Thoracic aorta (tissue), 2 donors: ENCODE data around the gene RPN2. TPM values are rescaled to one million over a fixed set of nuclear protein-coding genes. Genes with fewer than 3 reads are reported as not detected.
A peak's percentile ranks its signal among the peaks of the same experiment; 100 is the strongest.

Source experiments
- ATAC-seq: fragments of 150-250 bp; one replicate; pipeline ENCODE4 v1.8.0; 2017; ENCODE audit warnings: low read depth; ENCODE audit not compliant: insufficient number of reproducible peaks, low FRiP score
- DNase-seq: peaks from one replicate; pipeline ENCODE4 v3.0.0-alpha.2; 2020; ENCODE audit warnings: low spot score
- H3K27ac ChIP-seq, 2 donors: fragments of 200-600 bp; sonication (generic); 1 replicate in 1 of 2; 2 replicates in 1 of 2; pipeline ENCODE4 v1.5.1; 2016; ENCODE audit warnings: mild to moderate bottlenecking in 2 of 2, moderate library complexity in 2 of 2
- H3K27me3 ChIP-seq: fragments of 200-600 bp; sonication (generic); replicated peaks from 2 replicates; pipeline ENCODE4 v1.6.0; 2016; ENCODE audit warnings: mild to moderate bottlenecking; ENCODE audit not compliant: insufficient read depth
- H3K36me3 ChIP-seq: fragments of 200-600 bp; sonication (generic); one replicate; pipeline ENCODE4 v1.5.1; 2016
- H3K4me1 ChIP-seq, 2 donors: fragments of 200-600 bp; sonication (generic); 1 replicate in 1 of 2; 2 replicates in 1 of 2; pipeline versions ENCODE4 v1.5.1 to v1.6.0; 2016; ENCODE audit warnings: low read depth in 2 of 2, mild to moderate bottlenecking in 1 of 2; ENCODE audit not compliant: control insufficient read depth in 1 of 2
- H3K4me3 ChIP-seq: fragments of 200-600 bp; sonication (generic); 2 replicates; pipeline ENCODE4 v1.5.1; 2016; ENCODE audit warnings: mild to moderate bottlenecking
- H3K9me3 ChIP-seq: fragments of 200-600 bp; sonication (generic); 2 replicates; pipeline ENCODE4 v1.5.1; 2016
- CTCF ChIP-seq: fragments of 200-600 bp; sonication (generic); IDR thresholded peaks from one replicate; pipeline ENCODE4 v1.5.1; 2019; ENCODE audit warnings: antibody characterized with exemption
- total RNA-seq, 2 donors: library from RNA; depleted of rRNA; stranded (reverse); fragments of >200 nt; gene quantifications; one replicate each; pipeline versions ENCODE4 v1.1.0 to v1.2.3, GENCODE V29; 2016

RPN2 gene
- total RNA-seq, 2 donors from 2014 or later = 128 to 156 TPM

DNA sequence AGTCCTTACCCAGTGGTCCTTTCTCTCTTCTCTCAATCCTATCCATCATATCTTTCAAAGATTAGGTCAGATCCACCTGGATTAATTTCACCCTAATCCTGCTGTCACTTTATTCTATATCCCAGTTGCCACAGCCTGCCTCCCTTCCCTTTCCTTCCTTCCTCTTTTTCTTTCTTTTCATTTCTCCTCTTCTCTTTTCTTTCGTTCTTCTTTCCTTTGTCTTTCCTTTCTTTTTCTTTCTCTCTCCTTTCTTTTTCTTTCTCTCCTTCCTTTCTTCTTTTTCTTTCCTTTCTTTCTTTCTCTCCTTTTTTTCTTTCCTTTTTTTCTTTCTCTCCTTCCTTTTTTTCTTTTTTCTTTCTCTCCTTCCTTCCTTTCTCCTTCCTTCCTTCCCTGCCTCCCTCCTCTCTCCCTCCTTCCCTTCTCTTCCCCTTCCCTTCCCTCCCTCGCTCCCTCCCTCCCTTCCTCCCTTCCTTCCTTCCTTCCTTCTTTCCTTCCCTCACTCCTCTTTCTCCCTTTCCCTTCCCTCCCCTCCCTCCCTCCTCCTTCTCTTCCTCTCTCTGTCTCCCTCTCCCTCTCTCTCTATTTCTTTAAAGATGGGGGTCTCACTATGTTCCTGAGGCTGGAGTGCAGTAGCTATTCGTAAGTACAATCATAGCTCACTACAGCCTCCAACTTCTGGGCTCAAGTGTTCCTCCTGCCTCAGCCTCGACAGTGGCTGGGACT, 15.1 kb upstream of the RPN2 start:
- no peak for TF ChIP-seq CTCF
- ATAC-seq = no peak
- H3K4me3 ChIP-seq = no peak overlapping the region
- no peaks in the 10 kb centered on the region for H3K4me1 ChIP-seq
- no peaks in the 10 kb centered on the region for H3K27me3 ChIP-seq
- H3K9me3 ChIP-seq = no peaks in the 10 kb centered on the region
- H3K27ac ChIP-seq = no peak overlapping the region
- no peaks in the 10 kb centered on the region for H3K36me3 ChIP-seq
- no peak for DNase-seq

GRCh38 chr20:37165031-37165430, 14.1 kb upstream of the RPN2 start:
- TF ChIP-seq CTCF = no peak
- no peak for DNase-seq
- ATAC-seq = no peak

DNA sequence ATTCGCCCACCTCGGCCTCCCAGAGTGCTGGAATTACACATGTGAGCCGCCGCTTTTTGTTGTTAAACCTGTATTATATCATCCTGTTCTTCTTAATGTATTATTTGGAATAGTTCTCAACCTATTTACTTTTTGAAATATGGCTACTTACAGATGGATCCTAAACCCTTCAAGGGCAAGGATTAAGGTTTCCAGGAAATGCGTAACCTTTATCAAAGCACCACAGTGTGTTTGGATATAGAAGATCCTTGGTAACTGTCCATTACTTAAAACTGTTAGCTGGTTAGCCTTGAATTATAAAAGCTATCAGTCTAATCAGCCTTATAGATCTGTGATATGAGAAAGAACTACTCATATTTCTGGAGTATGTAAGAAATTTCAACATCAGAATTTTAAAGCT, 12.3 kb upstream of the RPN2 start:
- Histone ChIP-seq H3K27ac (no peak overlapping the region), H3K9me3 (no peaks in the 10 kb centered on the region), H3K4me1 (no peaks in the 10 kb centered on the region), H3K36me3 (no peaks in the 10 kb centered on the region), H3K27me3 (no peaks in the 10 kb centered on the region), H3K4me3 (no peak overlapping the region)
- DNase-seq (no peak), ATAC-seq (no peak)
- no peak for TF ChIP-seq CTCF

More at GRCh38 chr20:37165031-37165430, 14.1 kb upstream of the RPN2 start:
- Histone ChIP-seq H3K36me3 (no peaks in the 10 kb centered on the region), H3K4me1 (no peaks in the 10 kb centered on the region), H3K4me3 (no peak overlapping the region), H3K27me3 (no peaks in the 10 kb centered on the region), H3K9me3 (no peaks in the 10 kb centered on the region), H3K27ac (no peak overlapping the region)

- Histone ChIP-seq H3K4me1 (peaks cover 0 to 8% of the 10 kb centered on the region in 2 donors), H3K27me3 (no peaks in the 10 kb centered on the region), H3K9me3 (no peaks in the 10 kb centered on the region), H3K4me3 (no peak overlapping the region), H3K27ac (no peak overlapping the region), H3K36me3 (no peaks in the 10 kb centered on the region)
- no peak for TF ChIP-seq CTCF
- DNase-seq (no peak), ATAC-seq (no peak)
Measured at GRCh38 chr20:37172836-37173235, 6.3 kb upstream of the RPN2 start.

GRCh38 chr20:37179683-37180524, 774 bp downstream of the RPN2 start:
- Histone ChIP-seq H3K4me3 (peak overlapping the region; percentile 74), H3K27ac (peak overlapping the region; percentile 90 to 99), H3K27me3 (no peaks in the 10 kb centered on the region), H3K36me3 (peaks cover 7% of the 10 kb centered on the region), H3K4me1 (peaks cover 13 to 31% of the 10 kb centered on the region in 2 donors), H3K9me3 (no peaks in the 10 kb centered on the region)
- DNase-seq = no peak
- ATAC-seq = no peak
- no peak for TF ChIP-seq CTCF
